IMR-90 (cell line): ENCODE measurements around the gene SHROOM4. TPM values are rescaled to one million over a fixed set of nuclear protein-coding genes. Genes with fewer than 3 reads are reported as not detected.

Experiments
- ATAC-seq: fragments of 200-7000 bp; cut with Tn5 transposase; 2 replicates; pipeline ENCODE4 v1.9.1; 2020; ENCODE audit warnings: low read depth, mild to moderate bottlenecking, moderate library complexity
- BruUV-seq: library from RNA; stranded (reverse); fragments of 400-500 nt; replicated peaks from 2 replicates; lab custom pipeline; 2021; lab: Mats Ljungman, UMichigan
- CTCF ChIA-PET: fragments of 300-600 bp; formaldehyde crosslinking; extraction: SDS; loops from one replicate; lab custom pipeline; 2021; ENCODE audit warnings: antibody characterized with exemption; lab: Yijun Ruan, JAX
- POLR2A ChIA-PET: fragments of 300-600 bp; sonication (Branson Sonifier 250); formaldehyde crosslinking; loops from one replicate; lab custom pipeline; 2022; ENCODE audit warnings: antibody characterized with exemption; ENCODE audit not compliant: unreplicated experiment; lab: Charles Lee
- DNase-seq: peaks from one replicate; pipeline ENCODE4 v3.0.0; 2013
- H2AFZ ChIP-seq: replicated peaks from 2 replicates; pipeline ENCODE3; 2013; ENCODE audit warnings: low read length, mild to moderate bottlenecking; ENCODE audit not compliant: poor library complexity
- H2AK5ac ChIP-seq: 2 replicates; pipeline ENCODE4 v1.6.1; 2013; ENCODE audit warnings: low read depth, low read length, inconsistent platforms
- H2AK9ac ChIP-seq: replicated peaks from 2 replicates; pipeline ENCODE3; 2013; ENCODE audit warnings: mild to moderate bottlenecking, low read depth, low read length, moderate library complexity; ENCODE audit not compliant: poor library complexity
- H2BK120ac ChIP-seq: 2 replicates; pipeline ENCODE4 v1.6.1; 2013; ENCODE audit warnings: low read depth, low read length, inconsistent platforms
- H2BK15ac ChIP-seq: 3 replicates; pipeline ENCODE4 v1.6.1; 2013; ENCODE audit warnings: low read depth, low read length, inconsistent platforms
- H2BK20ac ChIP-seq: 2 replicates; pipeline ENCODE4 v1.6.1; 2013; ENCODE audit warnings: low read depth, mild to moderate bottlenecking, inconsistent platforms, low read length, moderate library complexity
- H2BK5ac ChIP-seq: 2 replicates; pipeline ENCODE4 v1.6.1; 2013; ENCODE audit warnings: mild to moderate bottlenecking, low read depth, low read length, inconsistent platforms; ENCODE audit not compliant: poor library complexity, severe bottlenecking
- H3K14ac ChIP-seq: replicated peaks from 2 replicates; pipeline ENCODE4 v1.6.1; 2013; ENCODE audit warnings: low read depth, low read length, inconsistent platforms
- H3K18ac ChIP-seq: 2 replicates; pipeline ENCODE4 v1.6.1; 2013; ENCODE audit warnings: low read depth, low read length, control low read depth
- H3K23ac ChIP-seq: 2 replicates; pipeline ENCODE4 v1.6.1; 2013; ENCODE audit warnings: low read depth, low read length, inconsistent platforms
- H3K27ac ChIP-seq: 2 replicates; pipeline ENCODE4 v1.5.1; 2013; ENCODE audit warnings: mild to moderate bottlenecking, control low read depth, low read length; ENCODE audit not compliant: insufficient read depth
- H3K27me3 ChIP-seq: 2 replicates; pipeline ENCODE4 v1.6.1; 2013; ENCODE audit warnings: low read length; ENCODE audit not compliant: control insufficient read depth, insufficient read depth
- H3K36me3 ChIP-seq: 2 replicates; pipeline ENCODE4 v1.6.1; 2013; ENCODE audit warnings: low read length, mixed read lengths; ENCODE audit not compliant: control insufficient read depth, insufficient read depth
- H3K4ac ChIP-seq: 2 replicates; pipeline ENCODE4 v1.6.1; 2013; ENCODE audit warnings: low read depth, low read length, inconsistent platforms
- H3K4me1 ChIP-seq: 2 replicates; pipeline ENCODE4 v1.6.1; 2013; ENCODE audit warnings: low read length, mixed read lengths; ENCODE audit not compliant: control insufficient read depth, insufficient read depth
- H3K4me2 ChIP-seq: 2 replicates; pipeline ENCODE4 v1.6.1; 2013; ENCODE audit warnings: low read depth, mild to moderate bottlenecking, control low read depth, low read length, moderate library complexity
- H3K4me3 ChIP-seq: 2 replicates; pipeline ENCODE4 v1.5.1; 2013; ENCODE audit warnings: low read depth, mild to moderate bottlenecking, control low read depth, low read length, moderate library complexity; ENCODE audit not compliant: insufficient read depth
- H3K56ac ChIP-seq: 2 replicates; pipeline ENCODE4 v1.6.1; 2013; ENCODE audit warnings: low read length, inconsistent platforms; ENCODE audit not compliant: insufficient read depth; ENCODE audit errors: extremely low read depth
- H3K79me1 ChIP-seq, 2 experiments: 2 replicates each; pipeline ENCODE4 v1.6.1; 2013; ENCODE audit warnings: low read length in 2 of 2, inconsistent platforms in 1 of 2, low read depth in 1 of 2
- H3K9ac ChIP-seq: 2 replicates; pipeline ENCODE4 v1.6.1; 2013; ENCODE audit warnings: low read depth, low read length, control low read depth
- H3K9me1 ChIP-seq: 2 replicates; pipeline ENCODE4 v1.6.1; 2013; ENCODE audit warnings: low read length, inconsistent platforms; ENCODE audit not compliant: insufficient read depth
- H3K9me3 ChIP-seq: 2 replicates; pipeline ENCODE4 v1.6.1; 2013; ENCODE audit warnings: low read length; ENCODE audit not compliant: control insufficient read depth, insufficient read depth
- H4K20me1 ChIP-seq: 2 replicates; pipeline ENCODE4 v1.6.1; 2013; ENCODE audit warnings: low read length, inconsistent platforms; ENCODE audit not compliant: insufficient read depth
- H4K5ac ChIP-seq: 2 replicates; pipeline ENCODE4 v1.6.1; 2013; ENCODE audit warnings: mild to moderate bottlenecking, low read depth, low read length, control low read depth
- H4K8ac ChIP-seq, 2 experiments: 2 replicates each; pipeline ENCODE4 v1.6.1; 2013; ENCODE audit warnings: low read depth in 2 of 2, low read length in 2 of 2, control low read depth in 1 of 2, inconsistent platforms in 1 of 2
- H4K91ac ChIP-seq: 2 replicates; pipeline ENCODE4 v1.6.1; 2013; ENCODE audit warnings: low read depth, low read length, inconsistent platforms; ENCODE audit not compliant: insufficient read depth
- BHLHE40 ChIP-seq: fragments of 150-350 bp; IDR thresholded peaks from 2 replicates; pipeline ENCODE4 v1.6.1; 2016; ENCODE audit warnings: mild to moderate bottlenecking, low read depth, low read length
- CEBPB ChIP-seq: IDR thresholded peaks from 2 replicates; pipeline ENCODE4 v1.6.1; 2012; ENCODE audit warnings: low read depth, low read length, improper control_type of control experiment
- CHD1 ChIP-seq: IDR thresholded peaks from 2 replicates; pipeline ENCODE4 v1.6.1; 2012; ENCODE audit warnings: low read depth, low read length, improper control_type of control experiment
- ELK1 ChIP-seq: fragments of 150-350 bp; IDR thresholded peaks from 2 replicates; pipeline ENCODE4 v1.6.1; 2016; ENCODE audit warnings: low read depth, mild to moderate bottlenecking, low read length, moderate library complexity, borderline replicate concordance
- MAZ ChIP-seq: IDR thresholded peaks from 2 replicates; pipeline ENCODE4 v1.6.1; 2012; ENCODE audit warnings: low read depth, mild to moderate bottlenecking, low read length, improper control_type of control experiment, moderate library complexity, borderline replicate concordance
- NFE2L2 ChIP-seq: fragments of 150-350 bp; IDR thresholded peaks from 2 replicates; pipeline ENCODE4 v1.6.1; 2016; ENCODE audit warnings: low read depth, mild to moderate bottlenecking, low read length
- POLR2A ChIP-seq: IDR thresholded peaks from 2 replicates; pipeline ENCODE4 v1.6.1; 2012; ENCODE audit warnings: mild to moderate bottlenecking, low read depth, low read length
- RAD21 ChIP-seq: IDR thresholded peaks from 2 replicates; pipeline ENCODE4 v1.6.1; 2012; ENCODE audit warnings: low read length, improper control_type of control experiment
- RCOR1 ChIP-seq: IDR thresholded peaks from 2 replicates; pipeline ENCODE4 v1.6.1; 2012; ENCODE audit warnings: mild to moderate bottlenecking, low read length, improper control_type of control experiment; ENCODE audit not compliant: insufficient replicate concordance
- SMC3 ChIP-seq: fragments of 150-350 bp; IDR thresholded peaks from 2 replicates; pipeline ENCODE4 v1.6.1; 2016; ENCODE audit warnings: low read depth, mild to moderate bottlenecking, antibody characterized with exemption, low read length, moderate library complexity
- USF2 ChIP-seq: fragments of 150-350 bp; IDR thresholded peaks from 2 replicates; pipeline ENCODE4 v1.6.1; 2017; ENCODE audit warnings: mild to moderate bottlenecking, antibody characterized with exemption, low read length, low read depth
- WGBS, 2 experiments: methylation state at CpG; one replicate each; pipeline versions ENCODE4 v1.1.5 to v1.1.7; 2013; ENCODE audit warnings: missing lambda C conversion rate in 2 of 2; ENCODE audit not compliant: insufficient read length in 1 of 2; ENCODE audit errors: extremely low coverage in 2 of 2; 5-methylcytosine and 5-hydroxymethylcytosine counted together
- dilution Hi-C: fragments of 300-500 bp; cut with HindIII; formaldehyde crosslinking; loops from one replicate; pipeline ENCODE4 v1.14.3; 2018; ENCODE audit warnings: low sequenced_read_pairs; ENCODE audit not compliant: unreplicated experiment
- in situ Hi-C: fragments of 300-500 bp; cut with MboI; formaldehyde crosslinking; loops from 3 replicates; pipeline ENCODE4 v1.14.3; 2019; ENCODE audit warnings: low sequenced_read_pairs, inconsistent platforms, mixed read lengths
- intact Hi-C: fragments of 100-400 bp; cut with micrococcal nuclease; formaldehyde crosslinking; loops from 2 replicates; pipeline ENCODE4 v1.10.0; 2022
- polyA plus RNA-seq, 3 experiments: library from polyadenylated mRNA; depleted of rRNA; stranded (reverse); fragments of >200 nt; gene quantifications; 2 replicates each; pipeline ENCODE4 v1.2.3, GENCODE V29; 2012; ENCODE audit warnings: low replicate concordance in 1 of 3
- total RNA-seq: library from RNA; depleted of rRNA; stranded (reverse); fragments of >200 nt; gene quantifications from 2 replicates; pipeline ENCODE4 v1.2.3, GENCODE V29; 2012

SHROOM4 gene
- total and polyA plus RNA-seq, 2 of the 4 experiments (the other 2 are of a cell fraction), result 1.0 to 2.2 TPM

GRCh38 chrX:50812995-50813842, 775 bp downstream of the SHROOM4 start (continued):
- no peak for TF ChIP-seq USF2

- no TSS peak for BruUV-seq
These were observed 8.7 kb downstream of the SHROOM4 start for GRCh38 chrX:50805276-50805675.

More at GRCh38 chrX:50805276-50805675, 8.7 kb downstream of the SHROOM4 start:
- intact Hi-C loops (no loop called here), in situ Hi-C loops (no loop called here), dilution Hi-C loops (no loop called here)
- no peak overlapping the region for H3K27ac ChIP-seq
- H2BK120ac ChIP-seq, result no peak overlapping the region
- H3K4ac ChIP-seq, result no peak overlapping the region
- H4K20me1 ChIP-seq, result no peaks in the 10 kb centered on the region
- H3K27me3 ChIP-seq, result no peaks in the 10 kb centered on the region; the same call in 1 of the 2 replicates
- no peak overlapping the region for H4K8ac ChIP-seq
- TF ChIP-seq RCOR1, result no peak
- TF ChIP-seq CEBPB, result no peak
- TF ChIP-seq SMC3, result no peak
- no peak for TF ChIP-seq USF2
- TF ChIP-seq CHD1, result no peak
- TF ChIP-seq ELK1, result no peak
- no peak for TF ChIP-seq NFE2L2
- TF ChIP-seq MAZ, result no peak
- no peak for TF ChIP-seq BHLHE40
- TF ChIP-seq RAD21, result no peak
- TF ChIP-seq POLR2A, result no peak
- no peak overlapping the region for H4K91ac ChIP-seq
- no peaks in the 10 kb centered on the region for H3K79me1 ChIP-seq
- H2BK20ac ChIP-seq, result no peak overlapping the region
- no peak overlapping the region for H3K23ac ChIP-seq
- no peak overlapping the region for H3K4me2 ChIP-seq
- no peak overlapping the region for H4K5ac ChIP-seq
- ChIA-PET POLR2A (no interaction called here), CTCF (no interaction called here)
- no peak overlapping the region for H3K14ac ChIP-seq
- no peak overlapping the region for H2AK5ac ChIP-seq
- H3K9me1 ChIP-seq, result no peaks in the 10 kb centered on the region
- no peaks in the 10 kb centered on the region for H3K36me3 ChIP-seq
- no peak overlapping the region for H3K18ac ChIP-seq
- no peak for ATAC-seq
- no peak for DNase-seq
- no peak overlapping the region for H2AFZ ChIP-seq
- H3K9ac ChIP-seq, result no peak overlapping the region
- no CpG with 5 or more reads among the region's 4 CpGs for WGBS, 2 experiments
- no peak overlapping the region for H2BK15ac ChIP-seq
- H3K9me3 ChIP-seq, result no peaks in the 10 kb centered on the region
- no peak overlapping the region for H3K56ac ChIP-seq
- H2AK9ac ChIP-seq, result no peak overlapping the region
- H2BK5ac ChIP-seq, result no peak overlapping the region
- H3K4me1 ChIP-seq, result no peaks in the 10 kb centered on the region
- H3K4me3 ChIP-seq, result no peak overlapping the region
